Sigmoid colon (tissue), 7 donors: Measurements from ENCODE around the gene TNNC1. TPM values are rescaled to one million over a fixed set of nuclear protein-coding genes. Genes with fewer than 3 reads are reported as not detected.

Experiments
- DNase-seq: peaks from one replicate; pipeline ENCODE4 v3.0.0-alpha.2; 2019
- H3K27ac ChIP-seq, 4 donors: fragments of 200-600 bp; sonication (generic); one replicate each; pipeline ENCODE4 v1.5.1; 2016 to 2019; ENCODE audit warnings: mild to moderate bottlenecking in 1 of 4
- H3K27me3 ChIP-seq, 3 donors: fragments of 200-600 bp; sonication (generic); one replicate each; pipeline ENCODE4 v1.5.1; 2019; ENCODE audit warnings: mild to moderate bottlenecking in 1 of 3
- H3K36me3 ChIP-seq, 4 donors: fragments of 200-600 bp; sonication (generic); one replicate each; pipeline ENCODE4 v1.5.1; 2016 to 2019
- H3K4me1 ChIP-seq, 4 donors: fragments of 200-600 bp; sonication (generic); one replicate each; pipeline ENCODE4 v1.5.1; 2017 to 2019
- H3K4me3 ChIP-seq, 4 donors: fragments of 200-600 bp; sonication (generic); one replicate each; pipeline ENCODE4 v1.5.1; 2017 to 2019; ENCODE audit warnings: mild to moderate bottlenecking in 2 of 4, moderate library complexity in 1 of 4
- H3K9me3 ChIP-seq, 4 donors: fragments of 200-600 bp in 3 of 4; sonication (generic) in 3 of 4; one replicate each; pipeline versions ENCODE4 v1.5.1 to v1.6.1; 2013 to 2019
- CTCF ChIP-seq, 4 experiments: fragments of 450-650 bp in 3 of 4; fragments of 200-600 bp in 1 of 4; IDR thresholded peaks; one replicate each; pipeline ENCODE4 v1.5.1; 2016 to 2019; ENCODE audit warnings: antibody characterized with exemption in 4 of 4, mild to moderate bottlenecking in 3 of 4, moderate library complexity in 2 of 4
- EP300 ChIP-seq, 4 donors: sonication (generic); formaldehyde crosslinking; IDR thresholded peaks; one replicate each; pipeline ENCODE4 v1.6.1; 2017; ENCODE audit warnings: antibody characterized with exemption in 4 of 4
- POLR2A ChIP-seq, 2 donors: fragments of 450-650 bp; IDR thresholded peaks; one replicate each; pipeline ENCODE4 v1.6.1; 2016; ENCODE audit warnings: antibody characterized with exemption in 2 of 2, mild to moderate bottlenecking in 2 of 2, moderate library complexity in 2 of 2
- POLR2AphosphoS5 ChIP-seq, 4 donors: sonication (generic); formaldehyde crosslinking; IDR thresholded peaks; one replicate each; pipeline ENCODE4 v1.6.1; 2017; ENCODE audit warnings: antibody characterized with exemption in 4 of 4
- WGBS, 2 donors: extraction: QIAGEN DNeasy Blood & Tissue Kit; methylation state at CpG; one replicate each; pipeline ENCODE4 v1.1.7; 2013; 5-methylcytosine and 5-hydroxymethylcytosine counted together
- intact Hi-C: fragments of 100-400 bp; cut with DNase I; formaldehyde crosslinking; loops from one replicate; pipeline ENCODE4 v1.15.1; 2023
- polyA plus RNA-seq, 3 donors: library from polyadenylated mRNA; stranded (reverse); fragments of 200-250 nt; gene quantifications; one replicate each; pipeline ENCODE4 v1.2.3, GENCODE V29; 2013
- total RNA-seq, 4 donors: library from RNA; depleted of rRNA; stranded (reverse); fragments of >200 nt; gene quantifications; one replicate each; pipeline ENCODE4 v1.1.0, GENCODE V29; 2016
- donor health status: healthy with polysubstance abuse.
- donor health status: Bipolar disorder and iron deficiency.
- donor health status: healthy.

The TNNC1 gene
- total and polyA plus RNA-seq, 7 donors, result 0.99 to 34.2 (median 2.9) TPM; not detected in 2

DNA sequence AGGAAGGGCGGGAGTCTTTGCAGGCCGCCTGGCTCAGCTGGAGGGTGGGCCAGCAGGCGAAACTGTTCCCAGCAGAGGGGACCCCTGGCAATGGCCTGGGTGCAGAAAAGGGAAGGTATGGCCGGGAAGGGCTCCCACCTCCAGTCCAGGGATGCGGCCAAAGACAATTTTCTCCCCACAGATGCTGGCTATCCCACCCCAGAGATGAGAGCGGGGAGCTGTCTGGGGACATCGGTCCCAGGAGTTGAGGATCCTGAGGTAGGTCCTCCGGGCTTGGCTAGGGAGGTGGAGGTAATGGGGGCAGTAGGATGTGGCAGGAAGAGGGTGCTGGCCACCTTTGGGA is 10.6 kb downstream of the TNNC1 start:
- intact Hi-C loops, result no loop called here
- Histone ChIP-seq H3K4me3 (peak overlapping the region in 1 of 4 donors; percentile 13), H3K4me1 (peaks cover 0 to 15% (median 7%) of the 10 kb centered on the region in 4 donors)

DNA sequence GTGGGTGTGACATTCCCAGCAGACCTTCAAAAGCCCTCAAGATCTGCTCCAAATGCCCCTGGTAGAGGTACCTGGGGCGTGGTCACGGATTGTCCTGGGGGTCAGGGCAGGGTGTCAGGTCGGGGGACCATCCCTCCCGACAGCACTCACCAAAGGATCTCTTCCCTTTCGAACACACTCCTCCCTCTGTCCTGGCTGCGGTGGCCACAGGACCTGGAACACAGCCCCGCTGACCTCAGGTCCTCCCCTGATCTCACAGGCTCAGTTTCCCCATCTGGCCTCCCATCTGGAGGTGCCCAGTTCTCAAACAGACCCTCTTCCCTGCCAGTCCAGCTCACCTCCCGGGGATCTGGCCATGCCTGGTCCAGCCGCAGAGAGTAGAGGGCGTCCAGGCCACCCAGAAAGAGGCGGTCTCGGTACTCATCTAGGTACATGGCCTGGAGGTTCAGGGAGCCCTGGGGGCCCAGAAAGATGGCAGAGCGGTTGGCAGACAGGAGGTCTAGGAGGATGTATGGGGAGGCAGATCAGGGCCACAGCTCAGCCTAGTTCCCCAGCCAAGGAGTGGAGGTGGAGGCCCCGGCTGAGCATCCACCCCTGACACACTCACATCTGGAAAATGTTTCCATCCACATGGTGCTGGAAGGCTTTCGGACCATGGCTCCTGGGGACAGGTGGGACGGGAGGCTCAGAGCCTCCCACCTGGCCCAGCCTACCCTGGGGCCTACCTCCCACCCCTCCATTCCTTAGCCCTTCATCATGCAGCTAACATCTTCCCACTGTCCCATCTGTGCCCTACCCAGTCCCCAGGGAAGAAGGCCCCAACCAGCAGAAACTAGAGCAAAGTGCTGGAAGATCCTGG is 11.2 kb downstream of the TNNC1 start:
- TF ChIP-seq EP300 (IDR thresholded peaks at IDR 0.05), result no peak
- no peak for TF ChIP-seq POLR2A (IDR thresholded peaks at IDR 0.05)
- TF ChIP-seq POLR2AphosphoS5 (IDR thresholded peaks at IDR 0.05), result no peak
- no peak for TF ChIP-seq CTCF (IDR thresholded peaks at IDR 0.05)
- H3K4me3 ChIP-seq, result peak overlapping the region in 1 of 4 donors; percentile 13
- DNase-seq, result peak; percentile 30
- H3K4me1 ChIP-seq, result peaks cover 0 to 15% (median 7%) of the 10 kb centered on the region in 4 donors
- H3K27me3 ChIP-seq, result no peaks in the 10 kb centered on the region
- H3K36me3 ChIP-seq, result no peaks in the 10 kb centered on the region
- no peak overlapping the region for H3K27ac ChIP-seq
- no peaks in the 10 kb centered on the region for H3K9me3 ChIP-seq
- intact Hi-C loops, result no loop called here
- WGBS, 2 donors, result 91 to 95% methylated on average over 16 of the region's 16 CpGs

More for the DNA sequence above, 10.6 kb downstream of the TNNC1 start:
- TF ChIP-seq POLR2A (IDR thresholded peaks at IDR 0.05) (no peak), EP300 (IDR thresholded peaks at IDR 0.05) (no peak), POLR2AphosphoS5 (IDR thresholded peaks at IDR 0.05) (no peak), CTCF (IDR thresholded peaks at IDR 0.05) (no peak)
- no peak for DNase-seq
- Histone ChIP-seq H3K9me3 (no peaks in the 10 kb centered on the region), H3K27me3 (no peaks in the 10 kb centered on the region), H3K36me3 (no peaks in the 10 kb centered on the region), H3K27ac (no peak overlapping the region)
- 92 to 94% methylated on average over 8 of the region's 8 CpGs for WGBS, 2 donors

DNA sequence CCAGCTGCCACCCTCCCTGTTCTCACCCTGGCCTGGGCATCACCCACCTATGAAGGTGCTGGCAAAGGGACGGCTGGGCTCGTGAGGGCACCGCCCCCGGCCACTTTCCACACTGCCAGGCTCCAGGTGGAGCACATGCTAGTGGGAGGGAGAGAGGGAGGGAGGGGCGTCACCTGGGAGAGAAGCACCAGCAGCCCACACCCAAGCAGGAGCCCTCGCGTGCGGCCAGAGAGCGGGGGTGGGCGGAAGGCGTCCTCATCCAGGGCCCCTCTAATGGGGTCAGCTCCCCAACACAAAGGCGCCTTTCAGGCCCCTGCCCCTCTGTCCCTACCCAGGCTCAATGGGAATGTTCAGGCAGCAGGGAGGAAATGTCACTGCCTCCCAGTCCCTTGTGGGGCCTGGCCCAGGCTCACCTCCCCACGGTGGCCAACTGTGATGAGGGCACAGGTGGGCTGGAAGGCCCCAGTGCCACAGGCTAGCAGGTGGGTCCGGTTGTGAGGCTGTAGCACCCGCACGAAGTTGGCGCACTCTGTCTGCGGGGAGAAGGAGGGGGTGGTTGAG is 12.0 kb downstream of the TNNC1 start:
- Histone ChIP-seq H3K36me3 (no peaks in the 10 kb centered on the region), H3K27me3 (no peaks in the 10 kb centered on the region), H3K4me1 (peaks cover 0 to 10% (median 5%) of the 10 kb centered on the region in 4 donors), H3K4me3 (no peak overlapping the region), H3K27ac (no peak overlapping the region), H3K9me3 (no peaks in the 10 kb centered on the region)
- peak; percentile 48 for DNase-seq
- intact Hi-C loops, result no loop called here
- 85 to 89% methylated on average over 18 of the region's 18 CpGs for WGBS, 2 donors
- TF ChIP-seq POLR2A (IDR thresholded peaks at IDR 0.05), result no peak
- no peak for TF ChIP-seq CTCF (IDR thresholded peaks at IDR 0.05)
- no peak for TF ChIP-seq EP300 (IDR thresholded peaks at IDR 0.05)
- TF ChIP-seq POLR2AphosphoS5 (IDR thresholded peaks at IDR 0.05), result no peak

DNA sequence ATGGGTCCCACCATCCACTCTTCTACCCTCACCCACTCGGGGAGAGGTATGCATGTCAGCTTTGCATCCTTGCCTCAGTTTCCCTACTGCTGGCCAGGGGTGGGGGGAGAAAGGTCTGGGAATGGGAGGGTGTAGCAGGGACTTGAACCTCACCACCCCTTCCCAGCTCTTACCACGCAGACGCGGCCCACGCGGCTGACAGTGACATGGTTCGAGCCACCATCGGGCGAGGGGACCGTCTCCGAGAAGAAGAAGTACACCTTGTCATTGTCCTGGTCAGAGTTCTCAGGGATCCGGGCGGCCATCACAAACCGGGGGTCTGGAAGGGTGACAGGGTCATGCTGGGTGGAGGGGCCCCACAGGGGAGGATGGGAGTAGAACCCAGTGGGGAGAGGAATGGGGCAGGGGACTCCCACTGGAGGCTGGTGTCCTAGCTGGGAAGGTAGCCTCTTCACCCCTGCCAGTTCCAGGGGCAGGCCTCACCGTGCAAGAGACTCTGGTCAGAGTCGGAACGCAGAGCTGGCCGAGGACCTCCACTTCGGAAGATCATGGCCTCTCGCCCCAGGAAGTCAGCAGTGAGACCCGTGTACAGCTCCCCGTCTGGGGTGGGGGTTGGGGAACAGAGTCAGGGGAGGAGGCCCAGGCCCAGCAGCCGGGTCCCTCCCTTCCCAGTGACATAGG is 12.6 kb downstream of the TNNC1 start:
- Histone ChIP-seq H3K27ac (no peak overlapping the region), H3K9me3 (no peaks in the 10 kb centered on the region), H3K36me3 (no peaks in the 10 kb centered on the region), H3K27me3 (no peaks in the 10 kb centered on the region), H3K4me3 (no peak overlapping the region), H3K4me1 (peaks cover 0 to 8% (median 3%) of the 10 kb centered on the region in 4 donors)
- intact Hi-C loops, result no loop called here
- TF ChIP-seq POLR2A (IDR thresholded peaks at IDR 0.05), result no peak
- TF ChIP-seq EP300 (IDR thresholded peaks at IDR 0.05), result no peak
- TF ChIP-seq POLR2AphosphoS5 (IDR thresholded peaks at IDR 0.05), result no peak
- no peak for TF ChIP-seq CTCF (IDR thresholded peaks at IDR 0.05)
- peak; percentile 51 for DNase-seq
- WGBS, 2 donors, result 92 to 94% methylated on average over 23 of the region's 23 CpGs
